GM10248 (cell line): ENCODE data around the gene KCTD17.

Source experiments
- CTCF ChIA-PET: fragments of 300-600 bp; sonication (Branson Sonifier 250); formaldehyde crosslinking; extraction: SDS; loops from one replicate; lab custom pipeline; 2021; ENCODE audit warnings: antibody characterized with exemption; lab: Yijun Ruan, JAX
- POLR2A ChIA-PET: fragments of 350-650 bp; sonication (Branson Sonifier 250); formaldehyde crosslinking; extraction: SDS; loops from one replicate; lab custom pipeline; 2020; ENCODE audit warnings: antibody characterized with exemption; lab: Yijun Ruan, JAX
- DNase-seq: peaks from one replicate; pipeline ENCODE4 v3.0.0; 2012; ENCODE audit errors: extremely low spot score
- TF ChIP-seq, protein P1 (sequence below): IDR thresholded peaks from 2 replicates; pipeline ENCODE4 v1.5.1; 2012; ENCODE audit warnings: mild to moderate bottlenecking, low read depth; ENCODE audit errors: extremely low read depth, missing control alignments, control extremely low read depth

KCTD17 gene

GRCh38 chr22:37033605-37034430 lies 17.7 kb upstream of the KCTD17 start:
- CTCF ChIA-PET: interaction anchor here (1.3 to 4.7 kb wide), 4 partner anchors 8 to 252 kb away, joined by 4 to 37 read pairs (median 9); no protein-coding TSS in a partner anchor
- TF ChIP-seq, protein P1, sequence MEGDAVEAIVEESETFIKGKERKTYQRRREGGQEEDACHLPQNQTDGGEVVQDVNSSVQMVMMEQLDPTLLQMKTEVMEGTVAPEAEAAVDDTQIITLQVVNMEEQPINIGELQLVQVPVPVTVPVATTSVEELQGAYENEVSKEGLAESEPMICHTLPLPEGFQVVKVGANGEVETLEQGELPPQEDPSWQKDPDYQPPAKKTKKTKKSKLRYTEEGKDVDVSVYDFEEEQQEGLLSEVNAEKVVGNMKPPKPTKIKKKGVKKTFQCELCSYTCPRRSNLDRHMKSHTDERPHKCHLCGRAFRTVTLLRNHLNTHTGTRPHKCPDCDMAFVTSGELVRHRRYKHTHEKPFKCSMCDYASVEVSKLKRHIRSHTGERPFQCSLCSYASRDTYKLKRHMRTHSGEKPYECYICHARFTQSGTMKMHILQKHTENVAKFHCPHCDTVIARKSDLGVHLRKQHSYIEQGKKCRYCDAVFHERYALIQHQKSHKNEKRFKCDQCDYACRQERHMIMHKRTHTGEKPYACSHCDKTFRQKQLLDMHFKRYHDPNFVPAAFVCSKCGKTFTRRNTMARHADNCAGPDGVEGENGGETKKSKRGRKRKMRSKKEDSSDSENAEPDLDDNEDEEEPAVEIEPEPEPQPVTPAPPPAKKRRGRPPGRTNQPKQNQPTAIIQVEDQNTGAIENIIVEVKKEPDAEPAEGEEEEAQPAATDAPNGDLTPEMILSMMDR: no peak
- DNase-seq: no peak
- POLR2A ChIA-PET: interaction anchor here (0.5 kb wide), 1 partner anchor 9 kb away, joined by 3 read pairs; no protein-coding TSS in a partner anchor

GRCh38 chr22:37036655-37037377 lies 14.7 kb upstream of the KCTD17 start:
- DNase-seq: no peak
- ChIA-PET POLR2A (no interaction called here), CTCF (interaction anchor here (1.7 to 2.7 kb wide), 3 partner anchors 8 to 15 kb away, joined by 4 to 14 read pairs (median 6); no protein-coding TSS in a partner anchor)
- TF ChIP-seq, protein P1: no peak

GRCh38 chr22:37037669-37038068 lies 13.9 kb upstream of the KCTD17 start:
- ChIA-PET CTCF (interaction anchor here (1.0 kb wide), 1 partner anchor 14 kb away, joined by 3 read pairs; no protein-coding TSS in a partner anchor), POLR2A (no interaction called here)
- TF ChIP-seq, protein P1: no peak
- no peak for DNase-seq

DNA sequence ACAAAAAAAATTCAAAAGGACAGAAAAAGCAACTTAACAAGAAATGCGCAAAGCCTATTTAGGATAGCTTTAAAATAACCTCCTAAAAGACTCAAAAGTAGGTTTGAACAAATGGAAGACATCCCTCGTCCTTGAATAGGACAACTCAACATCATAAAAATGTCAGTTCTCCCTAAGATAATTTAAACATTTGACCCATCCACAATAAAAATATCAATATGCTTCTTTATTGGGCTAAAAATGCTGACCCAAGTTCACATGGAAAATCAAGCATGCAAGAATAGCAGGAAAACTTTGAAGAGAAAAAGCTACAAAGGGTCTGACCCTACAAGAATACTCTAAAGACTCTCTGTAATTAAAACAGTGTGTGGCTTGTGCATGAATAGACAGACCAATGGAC lies 12.1 kb upstream of the KCTD17 start:
- ChIA-PET CTCF (no interaction called here), POLR2A (no interaction called here)
- TF ChIP-seq, protein P1: no peak
- no peak for DNase-seq

- TF ChIP-seq, protein P1: no peak
- CTCF ChIA-PET: interaction anchor here (0.8 to 5.8 kb wide), 26 partner anchors 8 to 532 kb away, joined by 3 to 40 read pairs (median 8); partner anchors contain the start of genes MPST and TST
- POLR2A ChIA-PET: interaction anchor here (0.7 kb wide), 1 partner anchor 9 kb away, joined by 3 read pairs; no protein-coding TSS in a partner anchor
- no peak for DNase-seq
These were observed 8.2 kb upstream of the KCTD17 start for GRCh38 chr22:37043209-37043827.

- DNase-seq: peak; percentile 91
- TF ChIP-seq, protein P1: peak; percentile 88
- ChIA-PET POLR2A (interaction anchor here (0.5 kb wide), 1 partner anchor 103 kb away, joined by 4 read pairs; no protein-coding TSS in a partner anchor), CTCF (interaction anchor here (0.7 to 5.8 kb wide), 38 partner anchors 9 to 533 kb away, joined by 3 to 40 read pairs (median 4); partner anchors contain the start of genes MPST, NCF4 and TST)
These were observed 7.6 kb upstream of the KCTD17 start for GRCh38 chr22:37043828-37044538.
